ENCODE data around the gene COG7.

The COG7 gene

GRCh38 chr16:23351360-23351759, 101.6 kb downstream of the COG7 start:
- Histone ChIP-seq H3K9me3 (ENCODE audit: low read length) (no peaks in the 10 kb centered on the region), H3K4me3 (ENCODE audit: low read depth in 1 of 2, low read length in 2 of 2) (no peak overlapping the region), H3K27ac (ENCODE audit: low read depth, low read length) (no peak overlapping the region), H3K36me3 (ENCODE audit: insufficient read depth, low read length) (no peaks in the 10 kb centered on the region), H3K4me1 (ENCODE audit: insufficient read depth, low read length) (no peaks in the 10 kb centered on the region), H3K27me3 (ENCODE audit: control insufficient read depth in 1 of 2, insufficient read depth in 2 of 2, low read length in 2 of 2) (no peaks in the 10 kb centered on the region), H3K9ac (ENCODE audit: low read length) (no peak overlapping the region)

- H3K9me3 ChIP-seq (ENCODE audit: low read length) = no peaks in the 10 kb centered on the region
- no peak overlapping the region for H3K4me3 ChIP-seq (ENCODE audit: low read depth in 1 of 2, low read length in 2 of 2)
- no peak overlapping the region for H3K27ac ChIP-seq (ENCODE audit: low read depth, low read length)
- H3K4me1 ChIP-seq (ENCODE audit: insufficient read depth, low read length) = peaks cover 3% of the 10 kb centered on the region
- no peak overlapping the region for H3K9ac ChIP-seq (ENCODE audit: low read length)
- H3K27me3 ChIP-seq (ENCODE audit: control insufficient read depth in 1 of 2, insufficient read depth in 2 of 2, low read length in 2 of 2) = no peaks in the 10 kb centered on the region
- no peaks in the 10 kb centered on the region for H3K36me3 ChIP-seq (ENCODE audit: insufficient read depth, low read length)
These were observed 104.2 kb downstream of the COG7 start for GRCh38 chr16:23348579-23349469.

- Histone ChIP-seq H3K27ac (ENCODE audit: low read depth, low read length) (no peak overlapping the region), H3K4me1 (ENCODE audit: insufficient read depth, low read length) (peaks cover 18% of the 10 kb centered on the region), H3K36me3 (ENCODE audit: insufficient read depth, low read length) (no peaks in the 10 kb centered on the region), H3K9ac (ENCODE audit: low read length) (no peak overlapping the region), H3K9me3 (ENCODE audit: low read length) (no peaks in the 10 kb centered on the region), H3K4me3 (ENCODE audit: low read depth in 1 of 2, low read length in 2 of 2) (no peak overlapping the region), H3K27me3 (ENCODE audit: control insufficient read depth in 1 of 2, insufficient read depth in 2 of 2, low read length in 2 of 2) (no peaks in the 10 kb centered on the region)
These were observed 107.8 kb downstream of the COG7 start for GRCh38 chr16:23345237-23345636.

- no peaks in the 10 kb centered on the region for H3K27me3 ChIP-seq (ENCODE audit: control insufficient read depth in 1 of 2, insufficient read depth in 2 of 2, low read length in 2 of 2)
- H3K9ac ChIP-seq (ENCODE audit: low read length) = no peak overlapping the region
- H3K27ac ChIP-seq (ENCODE audit: low read depth, low read length) = peak overlapping the region; percentile 6
- H3K36me3 ChIP-seq (ENCODE audit: insufficient read depth, low read length) = no peaks in the 10 kb centered on the region
- peaks cover 18% of the 10 kb centered on the region for H3K4me1 ChIP-seq (ENCODE audit: insufficient read depth, low read length)
- no peak overlapping the region for H3K4me3 ChIP-seq (ENCODE audit: low read depth in 1 of 2, low read length in 2 of 2)
- no peaks in the 10 kb centered on the region for H3K9me3 ChIP-seq (ENCODE audit: low read length)
These were observed 109.1 kb downstream of the COG7 start for GRCh38 chr16:23343643-23344612.

- H3K9me3 ChIP-seq (ENCODE audit: low read length) = no peaks in the 10 kb centered on the region
- no peak overlapping the region for H3K9ac ChIP-seq (ENCODE audit: low read length)
- H3K4me1 ChIP-seq (ENCODE audit: insufficient read depth, low read length) = peaks cover 18% of the 10 kb centered on the region
- H3K4me3 ChIP-seq (ENCODE audit: low read depth in 1 of 2, low read length in 2 of 2) = no peak overlapping the region
- no peak overlapping the region for H3K27ac ChIP-seq (ENCODE audit: low read depth, low read length)
- H3K36me3 ChIP-seq (ENCODE audit: insufficient read depth, low read length) = no peaks in the 10 kb centered on the region
- no peaks in the 10 kb centered on the region for H3K27me3 ChIP-seq (ENCODE audit: control insufficient read depth in 1 of 2, insufficient read depth in 2 of 2, low read length in 2 of 2)
These were observed 110.8 kb downstream of the COG7 start for GRCh38 chr16:23342083-23342640.

- no peak overlapping the region for H3K27ac ChIP-seq (ENCODE audit: low read depth, low read length)
- no peaks in the 10 kb centered on the region for H3K9me3 ChIP-seq (ENCODE audit: low read length)
- peaks cover 18% of the 10 kb centered on the region for H3K4me1 ChIP-seq (ENCODE audit: insufficient read depth, low read length)
- no peak overlapping the region for H3K4me3 ChIP-seq (ENCODE audit: low read depth in 1 of 2, low read length in 2 of 2)
- H3K36me3 ChIP-seq (ENCODE audit: insufficient read depth, low read length) = no peaks in the 10 kb centered on the region
- H3K9ac ChIP-seq (ENCODE audit: low read length) = no peak overlapping the region
- H3K27me3 ChIP-seq (ENCODE audit: control insufficient read depth in 1 of 2, insufficient read depth in 2 of 2, low read length in 2 of 2) = no peaks in the 10 kb centered on the region
These were observed 113.2 kb downstream of the COG7 start for GRCh38 chr16:23339787-23340186.
